HEK293 (cell line): Measurements from ENCODE around the gene IBA57.

ENCODE experiments used
- MYNN ChIP-seq: fragments of 450-650 bp; formaldehyde crosslinking; IDR thresholded peaks from 2 replicates; pipeline ENCODE4 v1.5.1; 2016; ENCODE audit warnings: missing biosample characterization, missing genetic modification characterization, borderline replicate concordance
- REST ChIP-seq: fragments of 450-650 bp; formaldehyde crosslinking; IDR thresholded peaks from 2 replicates; pipeline ENCODE4 v1.5.1; 2016; ENCODE audit warnings: missing biosample characterization, missing genetic modification characterization
- ZNF423 ChIP-seq: fragments of 450-650 bp; formaldehyde crosslinking; IDR thresholded peaks from 2 replicates; pipeline ENCODE4 v1.5.1; 2016; ENCODE audit warnings: missing biosample characterization, missing genetic modification characterization
- ZNF530 ChIP-seq: fragments of 450-650 bp; formaldehyde crosslinking; IDR thresholded peaks from 2 replicates; pipeline ENCODE4 v1.5.1; 2016; ENCODE audit warnings: low read depth, missing biosample characterization, missing genetic modification characterization
- ZNF830 ChIP-seq: fragments of 450-650 bp; IDR thresholded peaks from 2 replicates; pipeline ENCODE4 v1.5.0; 2018; ENCODE audit warnings: missing biosample characterization, missing genetic modification characterization, low read depth, mild to moderate bottlenecking, moderate library complexity
- ZNF837 ChIP-seq: fragments of 450-650 bp; formaldehyde crosslinking; IDR thresholded peaks from 2 replicates; pipeline ENCODE4 v1.5.1; 2016; ENCODE audit warnings: missing biosample characterization, missing genetic modification characterization
- TF ChIP-seq, protein P1 (sequence below): fragments of 450-650 bp; formaldehyde crosslinking; IDR thresholded peaks from 2 replicates; pipeline ENCODE4 v1.5.1; 2016; ENCODE audit warnings: missing biosample characterization, missing genetic modification characterization

- TF ChIP-seq, protein P1, sequence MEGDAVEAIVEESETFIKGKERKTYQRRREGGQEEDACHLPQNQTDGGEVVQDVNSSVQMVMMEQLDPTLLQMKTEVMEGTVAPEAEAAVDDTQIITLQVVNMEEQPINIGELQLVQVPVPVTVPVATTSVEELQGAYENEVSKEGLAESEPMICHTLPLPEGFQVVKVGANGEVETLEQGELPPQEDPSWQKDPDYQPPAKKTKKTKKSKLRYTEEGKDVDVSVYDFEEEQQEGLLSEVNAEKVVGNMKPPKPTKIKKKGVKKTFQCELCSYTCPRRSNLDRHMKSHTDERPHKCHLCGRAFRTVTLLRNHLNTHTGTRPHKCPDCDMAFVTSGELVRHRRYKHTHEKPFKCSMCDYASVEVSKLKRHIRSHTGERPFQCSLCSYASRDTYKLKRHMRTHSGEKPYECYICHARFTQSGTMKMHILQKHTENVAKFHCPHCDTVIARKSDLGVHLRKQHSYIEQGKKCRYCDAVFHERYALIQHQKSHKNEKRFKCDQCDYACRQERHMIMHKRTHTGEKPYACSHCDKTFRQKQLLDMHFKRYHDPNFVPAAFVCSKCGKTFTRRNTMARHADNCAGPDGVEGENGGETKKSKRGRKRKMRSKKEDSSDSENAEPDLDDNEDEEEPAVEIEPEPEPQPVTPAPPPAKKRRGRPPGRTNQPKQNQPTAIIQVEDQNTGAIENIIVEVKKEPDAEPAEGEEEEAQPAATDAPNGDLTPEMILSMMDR (tag by site-specific recombination), result peak; percentile 94
- peak; percentile 100 for TF ChIP-seq ZNF423 (tag by site-specific recombination)
- no peak for TF ChIP-seq REST (tag by site-specific recombination)
- TF ChIP-seq ZNF837 (tag by site-specific recombination), result no peak
- TF ChIP-seq MYNN (tag by site-specific recombination), result no peak
- no peak for TF ChIP-seq ZNF530 (tag by site-specific recombination)
- TF ChIP-seq ZNF830 (tag by site-specific recombination), result no peak
Measured at GRCh38 chr1:228166170-228166936, 749 bp downstream of the IBA57 start.
